ENCODE data around the gene ACTL8. TPM values are rescaled to one million over a fixed set of nuclear protein-coding genes. Genes with fewer than 3 reads are reported as not detected.

ACTL8 gene
- polyA plus RNA-seq, 1 donor (not counting 4 experiments of a cell fraction or from before 2014, with no cell fraction given): not detected

GRCh38 chr1:17713993-17714392 lies 41.1 kb upstream of the ACTL8 start:
- H3K9ac ChIP-seq (ENCODE audit: control insufficient read depth, extremely low read depth, insufficient read depth, low read length): no peak overlapping the region
- dilution Hi-C loops (cut with MboI; ENCODE audit: extremely low pct_ligation_motif_present, low sequenced_read_pairs): no loop called here
- H2AFZ ChIP-seq (ENCODE audit: control insufficient read depth, low read length): no peak overlapping the region
- DNase-seq (ENCODE audit: low read depth, low spot score) (no peak), FAIRE-seq (no peak)
- H3K27me3 ChIP-seq (ENCODE audit: control insufficient read depth, extremely low read depth, insufficient read depth, low read length): no peaks in the 10 kb centered on the region
- H3K4me3 ChIP-seq (ENCODE audit: control insufficient read depth in 2 of 3, extremely low read depth in 1 of 3, insufficient read depth in 2 of 3, low read depth in 1 of 3, low read length in 3 of 3): no peak overlapping the region
- H3K79me2 ChIP-seq (ENCODE audit: control insufficient read depth, insufficient read depth, low read length): no peaks in the 10 kb centered on the region
- H3K27ac ChIP-seq (ENCODE audit: control insufficient read depth, insufficient read depth, low read length): no peak overlapping the region
- no peaks in the 10 kb centered on the region for H4K20me1 ChIP-seq (ENCODE audit: control insufficient read depth, extremely low read depth, insufficient read depth, low read length)
- H3K4me2 ChIP-seq (ENCODE audit: control insufficient read depth, extremely low read depth, insufficient read depth, low read depth, low read length): no peak overlapping the region
- H3K9me3 ChIP-seq (ENCODE audit: control insufficient read depth, low read depth, low read length): no peaks in the 10 kb centered on the region
- TF ChIP-seq EZH2 (IDR thresholded peaks at IDR 0.05; ENCODE audit: low read length) (no peak), CTCF (optimal IDR thresholded peaks at IDR 0.05 in 1 of 3, IDR thresholded peaks at IDR 0.05 in 1 of 3, conservative IDR thresholded peaks at IDR 0.05 in 1 of 3; ENCODE audit: extremely low read depth in 1 of 3, insufficient read depth in 2 of 3, low read length in 3 of 3) (no peak)
- H3K36me3 ChIP-seq (ENCODE audit: control insufficient read depth in 2 of 2, extremely low read depth in 1 of 2, insufficient read depth in 2 of 2, low read length in 2 of 2): no peaks in the 10 kb centered on the region
- no peaks in the 10 kb centered on the region for H3K4me1 ChIP-seq (ENCODE audit: control insufficient read depth, extremely low read depth, insufficient read depth, low read length)
- H3K9me1 ChIP-seq (ENCODE audit: control insufficient read depth, extremely low read depth, insufficient read depth, low read length): no peaks in the 10 kb centered on the region

- Histone ChIP-seq H3K4me1 (ENCODE audit: control insufficient read depth, extremely low read depth, insufficient read depth, low read length) (no peaks in the 10 kb centered on the region), H4K20me1 (ENCODE audit: control insufficient read depth, extremely low read depth, insufficient read depth, low read length) (no peaks in the 10 kb centered on the region), H3K9me1 (ENCODE audit: control insufficient read depth, extremely low read depth, insufficient read depth, low read length) (no peaks in the 10 kb centered on the region), H3K9ac (ENCODE audit: control insufficient read depth, extremely low read depth, insufficient read depth, low read length) (no peak overlapping the region), H3K4me2 (ENCODE audit: control insufficient read depth, extremely low read depth, insufficient read depth, low read depth, low read length) (no peak overlapping the region), H3K9me3 (ENCODE audit: control insufficient read depth, low read depth, low read length) (no peaks in the 10 kb centered on the region), H2AFZ (ENCODE audit: control insufficient read depth, low read length) (no peak overlapping the region), H3K79me2 (ENCODE audit: control insufficient read depth, insufficient read depth, low read length) (no peaks in the 10 kb centered on the region), H3K36me3 (ENCODE audit: control insufficient read depth in 2 of 2, extremely low read depth in 1 of 2, insufficient read depth in 2 of 2, low read length in 2 of 2) (no peaks in the 10 kb centered on the region), H3K27ac (ENCODE audit: control insufficient read depth, insufficient read depth, low read length) (no peak overlapping the region), H3K27me3 (ENCODE audit: control insufficient read depth, extremely low read depth, insufficient read depth, low read length) (no peaks in the 10 kb centered on the region), H3K4me3 (ENCODE audit: control insufficient read depth in 2 of 3, extremely low read depth in 1 of 3, insufficient read depth in 2 of 3, low read depth in 1 of 3, low read length in 3 of 3) (no peak overlapping the region)
- TF ChIP-seq EZH2 (IDR thresholded peaks at IDR 0.05; ENCODE audit: low read length) (no peak), CTCF (optimal IDR thresholded peaks at IDR 0.05 in 1 of 3, IDR thresholded peaks at IDR 0.05 in 1 of 3, conservative IDR thresholded peaks at IDR 0.05 in 1 of 3; ENCODE audit: extremely low read depth in 1 of 3, insufficient read depth in 2 of 3, low read length in 3 of 3) (no peak)
- dilution Hi-C loops (cut with MboI; ENCODE audit: extremely low pct_ligation_motif_present, low sequenced_read_pairs): no loop called here
- FAIRE-seq (no peak), DNase-seq (ENCODE audit: low read depth, low spot score) (no peak)
Observed at GRCh38 chr1:17717594-17718535, 37.3 kb upstream of the ACTL8 start.

Measured in keratinocyte (primary cell).